Endometrium (tissue), 2 donors: Measurements from ENCODE around the gene BABAM2.

Source experiments
- FAIRE-seq: peaks from 2 replicates; lab custom pipeline; 2012; peaks lifted over from hg19 to GRCh38; lab: Jason Lieb, UNC
- donor health status: control.
- donor health status: control.

The BABAM2 gene

DNA sequence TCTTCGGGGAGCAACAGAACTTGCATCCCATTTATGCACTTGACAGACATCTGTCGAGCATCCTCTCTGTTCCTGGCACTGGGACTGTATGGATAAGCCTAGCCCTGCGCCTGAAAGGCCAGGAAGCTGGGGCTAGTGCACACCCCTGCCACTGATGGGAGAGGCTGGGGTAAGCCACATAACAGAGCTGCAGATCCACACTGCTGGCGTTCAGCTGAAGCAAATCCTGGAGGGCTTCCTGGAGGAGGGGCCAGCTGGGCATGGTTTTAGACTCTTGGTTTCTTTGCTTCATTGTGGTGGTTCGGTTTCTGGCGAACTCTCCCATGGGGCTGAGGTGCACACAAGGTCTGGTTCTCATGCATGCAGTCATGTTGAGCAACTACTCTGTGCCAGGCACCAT is 456.7 kb downstream of the BABAM2 start:
- FAIRE-seq: no peak

DNA sequence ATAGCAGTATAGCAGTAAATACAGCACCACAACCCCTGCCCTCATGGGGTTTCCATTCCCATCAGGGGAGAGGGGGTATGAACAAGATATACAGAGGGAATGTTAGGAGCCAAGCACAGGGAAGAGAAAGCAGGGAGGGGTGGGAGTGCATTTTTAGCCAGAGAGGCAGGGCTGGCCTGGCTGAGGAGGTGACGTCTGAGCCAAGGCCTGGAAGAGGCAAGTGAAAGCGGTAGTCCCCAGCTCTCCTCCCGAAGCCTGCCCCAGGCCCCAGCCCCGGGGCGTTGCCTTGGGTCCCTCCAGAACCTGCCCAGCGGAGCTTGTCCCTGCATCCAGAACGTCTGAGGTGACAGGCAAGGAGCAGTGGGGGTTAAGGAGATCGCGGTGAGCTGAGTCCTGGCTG is 457.1 kb downstream of the BABAM2 start:
- no peak for FAIRE-seq

DNA sequence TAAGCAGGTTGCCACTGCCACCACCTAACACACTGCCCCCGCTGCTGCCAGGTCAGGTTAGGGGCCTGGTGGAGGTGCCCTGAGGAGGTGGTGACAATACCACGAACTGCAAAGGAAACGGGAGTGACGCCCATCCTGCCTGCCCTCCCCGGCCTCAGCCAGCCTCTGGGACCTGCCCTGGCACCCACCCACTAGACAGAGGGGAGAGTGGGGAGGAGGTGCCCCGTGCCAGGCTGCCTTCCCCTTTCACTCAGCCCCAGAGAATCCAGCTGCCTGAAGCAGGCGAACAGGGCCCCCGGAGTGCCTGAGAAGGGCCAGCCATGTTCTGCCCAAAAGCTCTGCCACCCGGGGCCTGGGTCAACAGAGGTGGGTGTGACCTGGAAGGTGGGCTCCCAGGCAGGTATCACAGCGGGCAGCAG is 457.6 kb downstream of the BABAM2 start:
- FAIRE-seq: no peak

- no peak for FAIRE-seq
Measured at GRCh38 chr2:28348921-28349320, 458.4 kb downstream of the BABAM2 start.

DNA sequence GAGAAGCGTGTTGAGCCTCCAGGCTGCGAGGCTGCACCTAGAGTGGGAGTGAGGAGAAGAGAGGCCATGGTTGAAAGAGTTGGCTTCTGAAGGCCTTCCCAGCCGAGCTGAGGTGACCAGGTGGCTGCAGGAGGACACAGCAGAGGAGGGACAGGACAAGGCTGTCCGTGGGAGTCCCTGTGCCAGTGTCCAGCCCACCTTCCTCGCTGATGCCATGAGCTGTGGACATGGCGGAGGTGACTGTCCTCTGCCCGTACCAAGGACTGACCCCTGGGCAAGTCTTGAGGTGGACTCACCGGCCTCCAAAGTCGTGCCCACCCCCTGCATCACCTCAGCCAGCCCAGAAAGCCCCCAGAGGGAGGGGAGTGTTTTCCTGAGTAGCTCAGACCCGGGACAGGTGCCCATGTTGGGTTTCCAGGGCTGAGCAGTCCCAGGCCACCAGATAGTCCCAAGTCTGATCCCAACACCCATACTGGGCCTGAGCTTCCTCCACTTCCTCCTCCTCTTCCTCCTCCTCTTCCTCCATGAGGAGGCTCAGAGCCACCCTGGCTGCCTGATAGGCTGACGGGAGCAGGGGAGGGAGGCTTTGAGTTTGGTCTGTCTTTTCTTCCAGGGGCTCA is 459.1 kb downstream of the BABAM2 start:
- no peak for FAIRE-seq

DNA sequence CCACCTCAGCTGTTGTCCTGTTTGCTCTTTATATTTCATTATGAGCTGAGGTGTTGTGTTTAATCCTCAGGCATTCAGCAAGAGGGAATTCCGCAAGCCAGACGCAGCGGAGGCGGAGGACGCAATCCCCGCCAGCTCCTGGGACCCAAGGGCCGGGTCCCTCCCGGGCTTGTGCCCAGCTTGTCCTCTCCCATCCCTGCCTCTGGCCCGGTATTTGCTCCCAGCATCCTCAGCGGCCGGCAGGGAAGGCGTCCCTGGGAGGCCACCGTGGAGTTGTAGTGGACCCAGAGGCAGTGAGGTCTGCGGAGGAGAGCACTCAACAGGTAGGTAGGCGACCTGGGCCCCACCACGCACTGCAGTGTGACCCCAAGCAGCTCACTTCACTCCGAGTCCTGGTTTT is 459.7 kb downstream of the BABAM2 start:
- no peak for FAIRE-seq

DNA sequence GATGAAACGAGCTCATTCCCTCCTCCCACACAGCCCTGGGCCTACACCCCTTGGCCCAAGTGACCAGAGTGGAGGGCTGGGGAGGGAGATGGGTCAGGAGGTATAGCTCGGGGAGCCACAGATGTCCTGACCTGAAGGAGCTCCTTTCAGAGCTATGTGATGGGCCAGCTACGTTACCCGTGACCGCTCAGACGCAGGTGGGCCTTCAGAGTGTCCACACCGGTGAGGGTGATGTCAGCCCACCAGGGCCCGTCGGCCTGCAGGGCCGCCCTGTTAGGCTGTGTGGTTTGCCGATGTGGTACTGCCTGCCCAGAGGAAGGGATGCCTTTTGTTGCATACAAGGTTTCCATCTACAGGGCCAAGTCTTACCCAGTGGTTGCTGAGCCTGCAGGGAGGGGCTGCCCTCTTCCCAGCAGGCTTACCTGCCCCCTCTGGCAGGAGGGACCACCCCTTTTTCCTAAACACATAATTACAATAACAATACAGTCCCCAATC is 460.3 kb downstream of the BABAM2 start:
- no peak for FAIRE-seq

- FAIRE-seq: no peak
Measured at GRCh38 chr2:28351621-28352020, 461.1 kb downstream of the BABAM2 start.

DNA sequence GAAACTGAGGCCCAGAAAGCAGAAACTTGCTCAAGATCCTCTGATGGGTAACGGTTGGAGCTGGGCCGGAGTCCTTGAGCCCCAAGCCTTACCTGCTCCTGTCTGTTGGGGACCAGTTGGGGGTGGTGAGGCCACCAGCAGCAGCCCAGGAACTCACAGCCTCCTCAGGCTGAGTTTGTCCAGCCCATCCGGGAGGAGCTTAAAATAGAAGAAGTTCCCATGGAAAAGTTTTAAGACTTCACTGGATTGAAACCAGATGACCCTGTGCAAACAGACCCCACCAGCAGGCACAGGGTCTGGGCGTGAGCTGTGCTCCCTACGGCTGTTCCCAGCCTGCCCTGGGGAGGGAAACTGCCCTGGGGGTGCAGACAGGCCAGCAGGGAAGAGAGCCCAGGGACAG is 461.6 kb downstream of the BABAM2 start:
- FAIRE-seq: no peak

- FAIRE-seq: no peak
Measured at GRCh38 chr2:28352610-28353195, 462.2 kb downstream of the BABAM2 start.

- no peak for FAIRE-seq
Measured at GRCh38 chr2:28354920-28355520, 464.5 kb downstream of the BABAM2 start.

- no peak for FAIRE-seq
Measured at GRCh38 chr2:28355521-28356094, 465.1 kb downstream of the BABAM2 start.

- FAIRE-seq: no peak
Measured at GRCh38 chr2:28356095-28356911, 465.8 kb downstream of the BABAM2 start.

DNA sequence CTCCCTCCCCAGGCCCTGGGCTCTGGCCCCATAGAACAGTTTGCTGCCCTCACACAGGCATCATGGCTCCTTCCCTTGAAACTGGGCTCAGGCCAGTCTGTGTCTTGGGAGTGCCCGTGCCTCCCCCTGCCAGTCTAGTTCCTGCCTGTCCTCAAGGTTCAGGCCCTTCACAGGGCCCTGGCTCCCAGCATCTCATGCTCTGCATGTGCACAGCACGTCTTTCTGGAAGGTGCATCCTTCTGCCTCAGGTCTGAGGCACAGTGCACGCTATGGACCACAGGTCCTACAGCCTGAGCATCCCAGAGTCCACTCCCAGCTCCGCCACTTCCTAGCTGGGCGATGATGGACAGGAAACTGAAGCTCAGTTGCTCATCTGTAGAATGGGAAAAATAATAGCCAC is 466.5 kb downstream of the BABAM2 start:
- no peak for FAIRE-seq

DNA sequence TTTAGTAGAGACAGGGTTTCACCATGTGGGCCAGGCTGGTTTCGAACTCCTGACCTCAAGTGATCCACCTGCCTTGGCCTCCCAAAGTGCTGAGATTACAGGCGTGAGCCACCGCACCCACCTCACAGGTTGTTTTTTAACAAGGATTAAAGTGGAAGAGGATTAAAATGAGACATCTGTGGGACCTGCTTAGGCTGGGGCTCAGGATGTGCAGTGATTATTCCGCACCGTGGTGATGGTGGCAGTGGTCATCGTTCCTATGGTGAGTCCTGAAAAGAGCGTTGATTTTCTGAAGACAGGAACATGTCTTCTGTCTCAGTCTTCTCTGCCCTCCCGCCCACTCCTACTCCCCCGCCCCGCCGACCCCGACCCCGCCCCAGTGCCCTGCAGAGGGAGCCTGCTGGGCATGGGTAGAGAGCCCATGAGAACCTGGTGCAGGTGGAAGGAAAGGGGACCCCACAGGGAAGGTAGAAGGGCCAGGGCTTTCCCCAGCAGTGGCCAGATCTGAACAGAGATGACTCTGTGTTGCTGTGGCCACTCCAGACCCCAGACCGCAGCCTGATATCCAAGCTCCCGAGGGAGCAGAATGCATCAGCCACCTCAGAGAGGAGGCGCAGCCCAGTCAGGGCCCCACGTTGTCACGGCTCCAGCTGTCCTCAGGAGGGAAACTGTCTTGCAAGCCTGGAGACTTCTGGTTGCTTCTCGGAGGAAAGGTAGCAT is 467.6 kb downstream of the BABAM2 start:
- no peak for FAIRE-seq

GRCh38 chr2:28358668-28359201 is 468.2 kb downstream of the BABAM2 start:
- no peak for FAIRE-seq

GRCh38 chr2:28359222-28360057 is 468.9 kb downstream of the BABAM2 start:
- FAIRE-seq: no peak

- no peak for FAIRE-seq
Measured at GRCh38 chr2:28360058-28360717, 469.7 kb downstream of the BABAM2 start.

- no peak for FAIRE-seq
Measured at GRCh38 chr2:28360718-28361293, 470.3 kb downstream of the BABAM2 start.
